ENCODE results near the gene TMEM167B. TPM values are rescaled to one million over a fixed set of nuclear protein-coding genes. Genes with fewer than 3 reads are reported as not detected.

TMEM167B gene
- total RNA-seq, 2 experiments from 2014 or later = 20.8 to 21.2 TPM

DNA sequence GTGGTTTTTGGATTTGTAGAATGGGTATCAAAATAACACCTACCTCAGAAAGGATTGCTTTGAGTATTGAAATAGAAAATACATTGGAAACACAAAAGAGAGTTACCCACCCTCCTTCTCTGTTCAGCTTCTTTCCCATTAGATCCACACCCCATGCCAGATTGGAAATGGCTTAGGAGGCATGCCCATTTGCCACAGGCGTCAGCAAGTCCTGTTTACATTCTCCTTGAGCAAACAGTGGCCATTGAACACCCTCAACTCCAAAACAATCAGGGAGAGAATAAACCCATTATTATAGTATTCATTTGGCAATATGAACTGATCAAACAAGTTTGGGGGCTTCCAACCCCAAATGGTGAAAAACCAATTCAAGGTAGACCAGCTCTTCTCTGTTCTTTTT, 25.7 kb downstream of the TMEM167B start:
- ChIA-PET CTCF (interaction anchor here (4.6 kb wide), 1 partner anchor 77 kb away, joined by 20 read pairs; no protein-coding TSS in a partner anchor), POLR2A (no interaction called here)
- Mint-ChIP-seq H3K4me3 (no peak overlapping the region), H3K27ac (no peak overlapping the region), H3K9me3 (ENCODE audit: insufficient read depth) (no peaks in the 10 kb centered on the region), H3K36me3 (ENCODE audit: low read depth) (no peaks in the 10 kb centered on the region), H3K4me1 (ENCODE audit: low read depth) (peaks cover 24% of the 10 kb centered on the region), H3K27me3 (ENCODE audit: low read depth) (peaks cover 9% of the 10 kb centered on the region)
- DNase-seq = no peak
- ATAC-seq = no peak

DNA sequence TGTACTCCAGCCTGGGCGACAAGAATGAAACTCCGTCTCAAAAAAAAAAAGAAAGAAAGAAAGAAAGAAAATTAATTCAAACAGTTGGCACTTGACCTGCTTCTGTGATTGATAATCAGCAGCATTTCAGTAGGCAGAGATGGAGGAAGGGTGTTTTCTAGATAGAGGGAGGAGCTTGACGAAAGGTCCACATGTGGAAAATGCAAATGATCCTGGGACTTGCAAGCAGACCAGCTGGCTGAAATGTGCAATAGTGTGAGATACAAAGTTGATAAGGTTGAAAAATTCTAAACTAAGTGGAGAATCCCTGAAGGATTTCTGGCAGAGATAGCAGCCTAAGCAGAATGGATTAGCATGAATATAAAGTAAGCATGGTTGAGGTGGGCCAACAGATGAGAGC, 27.5 kb downstream of the TMEM167B start:
- ATAC-seq = no peak
- peaks cover 12% of the 10 kb centered on the region for H3K4me1 Mint-ChIP-seq (ENCODE audit: low read depth)
- H3K4me3 Mint-ChIP-seq = no peak overlapping the region
- no peak for DNase-seq
- H3K9me3 Mint-ChIP-seq (ENCODE audit: insufficient read depth) = no peaks in the 10 kb centered on the region
- no peaks in the 10 kb centered on the region for H3K36me3 Mint-ChIP-seq (ENCODE audit: low read depth)
- no peak overlapping the region for H3K27ac Mint-ChIP-seq
- H3K27me3 Mint-ChIP-seq (ENCODE audit: low read depth) = peaks cover 3% of the 10 kb centered on the region
- CTCF ChIA-PET = no interaction called here
- POLR2A ChIA-PET = no interaction called here

DNA sequence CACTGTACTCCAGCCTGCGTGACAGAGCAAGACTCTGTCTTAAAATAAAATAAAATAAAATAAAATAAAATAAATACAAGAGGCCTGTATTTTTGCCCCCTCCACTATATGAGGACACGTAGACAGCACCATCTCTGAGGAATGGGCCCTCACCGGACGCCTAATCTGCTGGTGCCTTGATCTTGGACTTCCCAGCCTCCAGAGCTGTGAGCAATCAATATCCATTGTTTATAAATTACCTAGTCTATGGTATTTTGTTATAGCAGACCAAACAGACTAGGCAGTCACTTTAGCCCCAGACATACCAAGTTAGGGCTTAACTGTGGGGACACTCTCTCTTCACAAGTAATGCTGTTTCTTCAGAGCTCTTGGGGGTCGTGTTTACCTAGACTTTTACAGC, 29.8 kb downstream of the TMEM167B start:
- Mint-ChIP-seq H3K4me1 (ENCODE audit: low read depth) (no peaks in the 10 kb centered on the region), H3K36me3 (ENCODE audit: low read depth) (no peaks in the 10 kb centered on the region)

DNA sequence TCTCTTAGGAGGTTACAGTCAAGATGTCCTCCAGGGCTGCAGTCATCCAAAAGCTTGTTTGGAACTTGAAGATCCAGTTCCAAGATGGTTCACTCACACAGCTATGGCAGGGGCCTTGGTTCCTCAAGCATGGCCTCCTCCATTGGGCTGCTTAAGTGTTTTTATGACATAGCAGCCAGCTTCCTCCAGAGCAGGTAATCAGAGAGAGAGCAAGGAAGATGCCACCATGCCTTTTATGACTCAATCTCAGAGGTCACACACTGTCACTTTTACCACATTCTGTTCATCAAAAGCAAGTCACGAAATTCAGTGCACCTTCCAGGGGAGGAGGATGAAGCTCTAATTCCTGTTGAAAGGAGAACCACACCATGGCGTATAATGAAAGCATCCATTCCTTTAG, 40.5 kb downstream of the TMEM167B start:
- no peaks in the 10 kb centered on the region for H3K27me3 Mint-ChIP-seq (ENCODE audit: low read depth)
- no peak overlapping the region for H3K27ac Mint-ChIP-seq
- H3K36me3 Mint-ChIP-seq (ENCODE audit: low read depth) = no peaks in the 10 kb centered on the region
- no peaks in the 10 kb centered on the region for H3K9me3 Mint-ChIP-seq (ENCODE audit: insufficient read depth)
- H3K4me1 Mint-ChIP-seq (ENCODE audit: low read depth) = peaks cover 10% of the 10 kb centered on the region
- H3K4me3 Mint-ChIP-seq = no peak overlapping the region
- no peak for DNase-seq
- ChIA-PET POLR2A (interaction anchor here (0.6 to 1.0 kb wide), 2 partner anchors 31 to 110 kb away, joined by 3 to 4 read pairs; no protein-coding TSS in a partner anchor), CTCF (interaction anchor here (1.2 to 3.9 kb wide), 3 partner anchors 19 to 63 kb away, joined by 3 to 30 read pairs (median 3); partner anchors contain the start of gene ELAPOR1)
- no peak for ATAC-seq

More for the DNA sequence above, 29.8 kb downstream of the TMEM167B start:
- ChIA-PET CTCF (interaction anchor here (2.5 kb wide), 1 partner anchor 8 kb away, joined by 7 read pairs; a partner anchor contains a TSS), POLR2A (no interaction called here)
- no peaks in the 10 kb centered on the region for H3K27me3 Mint-ChIP-seq (ENCODE audit: low read depth)
- ATAC-seq (no peak), DNase-seq (no peak)
- H3K9me3 Mint-ChIP-seq (ENCODE audit: insufficient read depth) = no peaks in the 10 kb centered on the region
- H3K27ac Mint-ChIP-seq = no peak overlapping the region
- H3K4me3 Mint-ChIP-seq = no peak overlapping the region

DNA sequence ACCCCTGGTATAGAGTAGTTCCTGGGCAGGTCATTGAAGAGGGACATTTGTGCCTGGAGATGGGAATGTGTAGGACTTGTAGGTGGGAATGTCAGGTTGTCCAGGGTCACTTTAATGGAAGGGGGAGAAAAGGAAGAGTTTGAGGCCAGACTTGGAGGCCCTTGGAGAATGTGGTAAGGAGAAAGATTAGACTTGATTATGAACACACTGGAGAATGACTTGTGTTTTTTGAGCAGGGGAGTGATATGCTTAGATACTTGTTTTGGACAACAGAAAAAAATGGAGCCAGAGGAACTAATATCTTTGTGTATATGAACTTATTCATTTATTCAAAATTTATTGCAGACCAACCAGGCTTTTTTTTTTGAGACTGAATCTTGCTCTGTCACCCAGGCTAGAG, 41.2 kb downstream of the TMEM167B start:
- no peak overlapping the region for H3K27ac Mint-ChIP-seq
- ATAC-seq (no peak), DNase-seq (no peak)
- H3K9me3 Mint-ChIP-seq (ENCODE audit: insufficient read depth) = no peaks in the 10 kb centered on the region
- no peaks in the 10 kb centered on the region for H3K36me3 Mint-ChIP-seq (ENCODE audit: low read depth)
- no peaks in the 10 kb centered on the region for H3K27me3 Mint-ChIP-seq (ENCODE audit: low read depth)
- H3K4me3 Mint-ChIP-seq = no peak overlapping the region
- POLR2A ChIA-PET = no interaction called here
- CTCF ChIA-PET = interaction anchor here (1.2 to 3.9 kb wide), 3 partner anchors 20 to 62 kb away, joined by 3 to 30 read pairs (median 3); partner anchors contain the start of gene ELAPOR1
- H3K4me1 Mint-ChIP-seq (ENCODE audit: low read depth) = peaks cover 10% of the 10 kb centered on the region

DNA sequence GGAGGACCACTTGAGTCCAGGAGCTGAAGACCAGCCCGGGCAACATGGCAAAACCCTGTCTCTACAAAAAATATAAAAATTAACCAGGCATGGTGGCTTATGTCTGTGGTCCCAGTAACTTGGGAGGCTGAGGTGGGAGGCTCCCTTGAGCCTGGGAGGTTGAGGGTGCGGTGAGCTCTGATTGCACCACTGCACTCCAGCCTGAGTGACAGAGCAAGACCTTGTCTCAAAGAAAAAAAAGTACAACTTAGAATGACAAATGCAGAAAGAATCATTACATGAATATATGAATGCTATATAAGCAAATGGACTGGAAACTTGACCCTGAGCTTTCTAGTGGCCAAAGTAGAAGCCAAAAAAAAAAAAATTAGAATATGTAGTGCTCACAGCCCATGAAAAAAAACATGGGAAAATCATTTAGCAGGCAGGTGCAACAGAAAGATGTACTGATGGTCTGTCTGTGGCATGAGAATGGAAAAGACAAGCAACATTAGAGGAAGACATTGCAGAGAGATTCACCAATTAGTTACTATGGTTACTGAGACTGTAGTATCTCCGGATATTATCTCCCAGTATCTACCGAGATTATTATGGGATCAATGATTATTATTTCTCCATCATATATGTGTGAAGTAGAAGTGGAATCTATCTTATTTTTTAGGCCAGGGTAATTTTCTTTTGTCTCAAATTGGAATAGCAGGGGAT, 42.6 kb downstream of the TMEM167B start:
- Mint-ChIP-seq H3K27ac (no peak overlapping the region), H3K9me3 (ENCODE audit: insufficient read depth) (no peaks in the 10 kb centered on the region), H3K4me1 (ENCODE audit: low read depth) (peaks cover 10% of the 10 kb centered on the region), H3K4me3 (no peak overlapping the region), H3K27me3 (ENCODE audit: low read depth) (no peaks in the 10 kb centered on the region), H3K36me3 (ENCODE audit: low read depth) (no peaks in the 10 kb centered on the region)
- ATAC-seq = no peak
- no peak for DNase-seq
- ChIA-PET POLR2A (no interaction called here), CTCF (interaction anchor here (0.5 kb wide), 1 partner anchor 464 kb away, joined by 4 read pairs; no protein-coding TSS in a partner anchor)

DNA sequence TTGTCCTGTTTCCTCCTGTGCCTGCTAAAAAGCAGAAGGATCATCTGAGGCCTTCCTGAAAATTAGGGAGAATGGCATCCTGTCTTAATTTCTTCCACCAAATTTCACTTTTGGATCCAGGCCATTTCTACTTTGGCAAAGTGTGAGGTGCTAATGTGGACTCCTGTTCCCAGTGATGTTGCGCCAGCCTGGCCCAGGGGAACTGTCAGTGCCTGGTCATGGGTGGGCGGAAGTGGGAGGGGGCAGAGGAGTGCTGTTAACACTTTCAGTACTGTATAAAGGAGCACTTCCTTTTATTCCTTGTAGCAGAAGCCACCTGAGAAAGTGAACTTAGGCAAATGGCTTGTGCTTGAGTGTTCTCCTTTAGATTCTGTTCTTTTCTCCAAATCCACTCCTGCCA, 43.3 kb downstream of the TMEM167B start:
- ChIA-PET CTCF (interaction anchor here (0.5 to 2.1 kb wide), 4 partner anchors 21 to 463 kb away, joined by 4 to 10 read pairs (median 5); a partner anchor contains a TSS), POLR2A (no interaction called here)
- Mint-ChIP-seq H3K9me3 (ENCODE audit: insufficient read depth) (no peaks in the 10 kb centered on the region), H3K36me3 (ENCODE audit: low read depth) (no peaks in the 10 kb centered on the region), H3K4me3 (no peak overlapping the region), H3K4me1 (ENCODE audit: low read depth) (peaks cover 10% of the 10 kb centered on the region), H3K27me3 (ENCODE audit: low read depth) (no peaks in the 10 kb centered on the region), H3K27ac (no peak overlapping the region)
- no peak for DNase-seq
- no peak for ATAC-seq

DNA sequence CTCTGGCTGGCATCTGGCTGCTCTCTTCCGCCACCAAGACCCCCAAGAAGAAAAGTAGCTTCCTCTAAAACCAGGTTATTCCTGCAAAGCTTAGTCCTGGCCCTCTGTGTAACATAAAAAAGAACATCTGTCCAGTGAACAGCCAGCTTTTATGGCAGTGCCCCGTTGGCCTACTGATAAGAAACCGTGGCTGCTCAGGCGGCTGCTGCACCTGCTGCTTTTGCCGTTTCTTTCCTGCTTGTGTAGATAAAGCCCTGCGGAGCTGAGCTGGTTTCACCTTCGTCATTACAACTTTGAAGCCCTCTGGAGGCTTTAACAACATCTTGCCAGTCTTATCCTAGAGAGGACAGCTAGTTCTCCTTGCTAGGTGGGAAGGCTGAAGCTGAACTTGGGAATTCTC, 43.9 kb downstream of the TMEM167B start:
- H3K9me3 Mint-ChIP-seq (ENCODE audit: insufficient read depth) = no peaks in the 10 kb centered on the region
- H3K27me3 Mint-ChIP-seq (ENCODE audit: low read depth) = no peaks in the 10 kb centered on the region
- H3K27ac Mint-ChIP-seq = no peak overlapping the region
- H3K4me1 Mint-ChIP-seq (ENCODE audit: low read depth) = peaks cover 10% of the 10 kb centered on the region
- ChIA-PET POLR2A (interaction anchor here (0.7 kb wide), 1 partner anchor 34 kb away, joined by 5 read pairs; no protein-coding TSS in a partner anchor), CTCF (interaction anchor here (1.0 to 2.1 kb wide), 3 partner anchors 22 to 67 kb away, joined by 4 to 10 read pairs (median 6); a partner anchor contains a TSS)
- no peak for DNase-seq
- H3K36me3 Mint-ChIP-seq (ENCODE audit: low read depth) = no peaks in the 10 kb centered on the region
- no peak overlapping the region for H3K4me3 Mint-ChIP-seq
- no peak for ATAC-seq

DNA sequence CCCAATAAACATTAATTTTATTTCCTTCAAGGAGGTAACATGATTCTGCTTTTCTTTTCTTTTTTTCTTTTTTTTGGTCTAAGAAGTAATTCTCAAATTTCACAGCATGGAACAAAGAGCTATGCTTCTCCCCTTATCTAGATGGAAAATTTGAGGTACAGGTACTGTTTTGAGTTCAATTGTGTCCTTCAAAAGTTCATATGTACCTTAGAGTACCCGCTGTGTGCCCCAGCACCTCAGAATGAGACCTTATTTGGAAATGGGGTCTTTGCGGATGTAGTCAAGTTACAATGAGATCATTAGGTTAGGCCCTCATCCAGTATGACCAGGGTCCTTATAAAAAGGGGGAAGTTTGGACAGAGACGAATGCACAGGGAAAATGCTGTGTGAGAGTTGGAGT, 45.4 kb downstream of the TMEM167B start:
- H3K36me3 Mint-ChIP-seq (ENCODE audit: low read depth) = no peaks in the 10 kb centered on the region
- POLR2A ChIA-PET = no interaction called here
- ATAC-seq (no peak), DNase-seq (no peak)
- H3K4me1 Mint-ChIP-seq (ENCODE audit: low read depth) = peaks cover 10% of the 10 kb centered on the region
- no peak overlapping the region for H3K27ac Mint-ChIP-seq
- H3K9me3 Mint-ChIP-seq (ENCODE audit: insufficient read depth) = no peaks in the 10 kb centered on the region
- H3K27me3 Mint-ChIP-seq (ENCODE audit: low read depth) = no peaks in the 10 kb centered on the region
- CTCF ChIA-PET = no interaction called here
- no peak overlapping the region for H3K4me3 Mint-ChIP-seq

DNA sequence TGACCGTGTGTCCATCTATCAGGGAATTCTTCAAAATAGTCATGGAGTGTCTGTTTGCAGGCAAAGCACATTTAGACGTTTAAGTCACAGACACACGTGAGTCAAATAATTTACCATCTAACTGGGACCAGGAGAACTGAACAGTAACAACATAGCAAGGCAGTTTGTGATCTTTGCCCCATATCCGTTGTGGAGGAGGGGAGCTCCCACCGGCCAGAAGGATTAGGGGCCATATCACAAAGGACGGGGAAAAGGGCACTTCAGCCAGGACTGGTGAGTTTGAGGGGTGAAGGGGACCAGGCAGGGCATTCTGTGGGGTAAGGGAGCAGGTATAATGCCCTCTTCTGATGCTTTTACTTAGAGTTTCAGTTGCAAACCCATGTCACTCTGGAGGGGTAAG, 46.2 kb downstream of the TMEM167B start:
- Mint-ChIP-seq H3K4me1 (ENCODE audit: low read depth) (peaks cover 10% of the 10 kb centered on the region), H3K9me3 (ENCODE audit: insufficient read depth) (no peaks in the 10 kb centered on the region), H3K27ac (no peak overlapping the region), H3K27me3 (ENCODE audit: low read depth) (no peaks in the 10 kb centered on the region), H3K36me3 (ENCODE audit: low read depth) (no peaks in the 10 kb centered on the region), H3K4me3 (no peak overlapping the region)
- no peak for DNase-seq
- ChIA-PET CTCF (no interaction called here), POLR2A (no interaction called here)
- ATAC-seq = no peak

DNA sequence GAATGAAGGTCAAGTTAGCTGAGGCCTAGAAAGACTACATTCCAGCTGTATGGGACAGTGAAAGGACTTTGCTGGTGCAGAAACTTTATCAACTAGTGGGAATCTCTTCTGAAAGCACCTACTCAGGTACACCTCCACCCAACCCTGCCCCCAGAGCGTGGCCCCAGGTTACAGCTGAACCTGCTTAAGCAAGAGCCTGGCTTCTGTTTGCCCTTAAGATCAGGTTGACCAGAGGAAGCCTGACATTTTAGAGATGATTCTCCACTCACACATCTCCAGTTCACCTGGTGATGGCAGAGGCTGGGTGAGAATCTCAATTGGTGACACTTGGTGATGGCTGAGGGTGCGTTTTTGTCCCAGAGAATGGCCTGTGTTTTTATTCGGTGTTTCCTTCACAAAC, 47.4 kb downstream of the TMEM167B start:
- Mint-ChIP-seq H3K27me3 (ENCODE audit: low read depth) (peaks cover 4% of the 10 kb centered on the region), H3K9me3 (ENCODE audit: insufficient read depth) (no peaks in the 10 kb centered on the region), H3K36me3 (ENCODE audit: low read depth) (no peaks in the 10 kb centered on the region), H3K4me1 (ENCODE audit: low read depth) (peaks cover 10% of the 10 kb centered on the region), H3K4me3 (no peak overlapping the region), H3K27ac (no peak overlapping the region)
- CTCF ChIA-PET = no interaction called here
- no peak for DNase-seq
- ATAC-seq = no peak
- POLR2A ChIA-PET = no interaction called here

DNA sequence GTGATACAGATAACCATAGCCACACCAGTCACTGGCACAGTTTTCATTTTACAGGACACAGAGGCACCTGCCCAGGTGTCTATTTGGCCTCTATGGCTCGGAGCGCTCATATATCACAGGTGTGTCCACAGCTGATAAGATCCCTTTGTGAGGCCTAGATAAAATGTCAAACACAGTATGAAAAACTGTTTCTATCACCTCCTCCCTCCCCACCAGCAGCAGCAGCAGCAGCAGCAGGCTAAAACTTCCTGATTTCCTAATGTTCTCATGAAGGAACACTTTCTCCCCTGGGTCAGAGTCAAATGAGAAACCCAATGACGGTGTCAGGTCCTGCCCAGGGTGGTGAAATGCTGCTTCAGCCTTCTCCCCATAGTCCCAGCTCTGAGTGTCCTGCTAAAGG, 47.8 kb downstream of the TMEM167B start:
- Mint-ChIP-seq H3K36me3 (ENCODE audit: low read depth) (no peaks in the 10 kb centered on the region), H3K27ac (no peak overlapping the region), H3K4me1 (ENCODE audit: low read depth) (peaks cover 10% of the 10 kb centered on the region), H3K9me3 (ENCODE audit: insufficient read depth) (no peaks in the 10 kb centered on the region), H3K27me3 (ENCODE audit: low read depth) (peaks cover 4% of the 10 kb centered on the region), H3K4me3 (no peak overlapping the region)
- no peak for DNase-seq
- POLR2A ChIA-PET = no interaction called here
- ATAC-seq = no peak
- CTCF ChIA-PET = no interaction called here

Measured in activated CD8-positive, alpha-beta T cell treated with anti-CD3 and anti-CD28 coated beads, Interleukin-2, amount 10 ng/mL, durations not matched to agents 7 days and 5 days (primary cell).